Stimulated activated CD4-positive, alpha-beta T cell treated with anti-CD3 and anti-CD28 coated beads, Interleukin-12 subunit alpha, Interleukin-12 subunit beta, amount 100 ng/mL, for 4 hours (primary cell): ENCODE measurements around the gene IPO11.

Experiments
- DNase-seq: peaks from one replicate; pipeline ENCODE4 v3.0.0-alpha.2; 2020

IPO11 gene

GRCh38 chr5:62412549-62413329 lies at the start of gene IPO11:
Gene IPO11, plus strand, starts transcription at chr5:62412763. Its CDS starts 24,517 bp downstream, at chr5:62437280.
- peak; percentile 97 for DNase-seq

DNA sequence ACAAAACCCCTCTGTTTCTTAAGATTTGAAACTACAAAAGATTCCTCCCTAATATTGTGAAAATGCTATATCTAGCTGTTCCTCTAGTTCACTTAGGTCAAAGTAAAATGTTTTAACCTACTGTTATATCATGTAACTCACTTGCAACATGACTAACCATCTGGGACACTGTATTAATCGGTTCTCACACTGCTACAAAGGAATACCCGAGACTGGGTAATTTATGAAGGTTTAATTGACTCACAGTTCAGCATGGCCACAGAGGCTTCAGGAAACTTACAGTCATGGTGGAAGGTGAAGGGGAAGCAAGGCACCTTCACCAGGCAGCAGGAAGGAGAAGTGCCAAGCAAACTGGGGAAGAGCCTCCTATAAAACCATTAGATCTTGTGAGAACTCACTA lies 43.5 kb upstream of the IPO11 start:
- no peak for DNase-seq

DNA sequence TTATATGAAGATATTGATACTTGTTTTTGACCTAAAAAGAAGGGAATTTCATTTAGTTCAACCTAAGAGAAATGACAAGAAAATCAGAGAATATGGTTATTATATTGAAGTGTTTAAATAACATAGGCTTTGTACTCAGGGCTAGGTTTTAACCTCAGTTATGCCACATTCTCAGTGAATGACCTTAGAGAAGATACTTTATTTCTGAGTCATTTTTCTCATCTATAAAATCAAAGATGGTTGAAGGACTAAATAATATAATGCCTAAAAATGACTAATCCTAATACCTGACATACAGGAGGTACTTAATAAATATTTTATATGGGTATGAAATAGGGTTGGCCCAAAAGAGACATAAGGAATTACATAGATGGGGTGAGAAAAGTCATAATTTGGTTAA lies 41.2 kb upstream of the IPO11 start:
- DNase-seq, result no peak

GRCh38 chr5:62372600-62372999 lies 40.0 kb upstream of the IPO11 start:
- no peak for DNase-seq

GRCh38 chr5:62373382-62373781 lies 39.2 kb upstream of the IPO11 start:
- no peak for DNase-seq

GRCh38 chr5:62374090-62374489 lies 38.5 kb upstream of the IPO11 start:
- DNase-seq, result no peak

DNA sequence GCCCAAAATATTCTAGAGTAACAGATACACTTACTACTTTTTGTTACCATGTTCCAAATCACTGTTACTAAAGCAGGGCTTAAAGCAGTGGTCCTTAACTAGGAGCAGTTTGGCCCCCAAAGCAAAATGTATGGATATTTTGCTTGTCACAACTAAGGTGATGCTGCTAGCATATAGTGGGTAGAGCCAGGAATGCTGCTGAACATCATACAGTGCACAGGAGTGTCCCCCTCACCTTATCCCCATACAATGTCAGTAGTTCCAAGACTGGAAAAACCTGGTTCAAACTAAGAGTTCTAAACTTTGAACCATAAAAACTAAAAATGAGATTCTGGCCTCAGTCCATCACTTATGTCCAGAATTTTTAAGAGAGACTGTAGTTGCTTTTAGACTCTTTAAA lies 36.9 kb upstream of the IPO11 start:
- DNase-seq, result no peak

DNA sequence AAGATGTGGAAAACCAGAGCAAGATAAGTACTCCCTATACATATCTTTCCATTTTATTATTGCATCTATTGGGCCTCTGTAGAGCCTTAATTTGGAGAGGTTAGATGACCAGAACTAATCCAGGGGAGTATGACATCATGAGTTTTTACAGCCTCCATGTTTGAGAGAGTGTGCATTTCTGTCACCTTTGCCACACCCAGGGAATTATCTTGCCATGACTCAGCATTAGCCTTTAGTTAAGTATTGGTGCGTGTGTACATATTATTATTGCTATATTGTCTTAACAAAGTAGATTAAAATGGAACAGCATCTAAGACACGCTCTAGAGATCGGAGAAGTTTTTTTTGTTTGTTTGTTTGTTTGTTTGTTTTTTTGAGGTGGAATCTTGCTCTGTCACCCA lies 36.5 kb upstream of the IPO11 start:
- no peak for DNase-seq

DNA sequence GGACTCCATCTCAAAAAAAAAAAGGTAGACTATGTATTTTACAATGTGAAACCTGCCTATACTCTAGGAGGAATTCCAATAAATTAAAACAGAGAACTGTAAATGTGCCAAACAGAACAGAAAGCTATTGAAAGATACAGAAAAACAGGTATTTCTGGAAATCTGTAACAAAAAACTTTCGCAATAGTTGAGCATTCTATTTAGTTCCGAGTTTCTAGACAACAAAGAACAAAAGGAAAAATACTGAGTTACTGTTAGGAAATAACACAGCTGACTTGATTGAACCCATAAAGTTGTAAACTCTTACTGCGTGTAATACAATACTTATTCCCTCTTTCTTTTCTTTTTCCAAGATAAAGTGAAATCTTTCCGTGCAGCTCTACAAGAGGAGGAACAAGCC lies 27.4 kb upstream of the IPO11 start:
- no peak for DNase-seq

DNA sequence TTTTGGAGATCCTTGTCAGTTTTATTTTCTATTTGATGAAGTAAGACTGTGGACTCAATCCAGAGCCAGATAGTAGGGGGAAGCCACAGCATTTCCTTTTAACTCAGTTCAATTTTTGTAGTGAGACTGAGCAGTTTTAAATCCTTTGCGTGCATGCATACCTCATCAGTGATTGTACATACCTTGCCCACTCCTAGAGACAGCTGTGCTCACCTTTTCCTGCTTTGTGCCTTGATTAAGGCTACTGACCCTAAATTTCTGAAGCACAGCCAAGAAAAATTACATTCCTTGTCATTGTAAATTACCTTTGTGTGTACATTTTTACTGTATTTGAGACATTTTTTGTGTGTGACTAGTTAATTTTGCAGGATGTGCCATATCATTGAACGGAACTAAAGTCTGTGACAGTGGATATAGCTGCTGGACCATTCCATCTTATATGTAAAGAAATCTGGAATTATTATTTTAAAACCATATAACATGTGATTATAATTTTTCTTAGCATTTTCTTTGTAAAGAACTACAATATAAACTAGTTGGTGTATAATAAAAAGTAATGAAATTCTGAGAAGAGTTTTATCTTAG lies 26.7 kb upstream of the IPO11 start:
- no peak for DNase-seq

DNA sequence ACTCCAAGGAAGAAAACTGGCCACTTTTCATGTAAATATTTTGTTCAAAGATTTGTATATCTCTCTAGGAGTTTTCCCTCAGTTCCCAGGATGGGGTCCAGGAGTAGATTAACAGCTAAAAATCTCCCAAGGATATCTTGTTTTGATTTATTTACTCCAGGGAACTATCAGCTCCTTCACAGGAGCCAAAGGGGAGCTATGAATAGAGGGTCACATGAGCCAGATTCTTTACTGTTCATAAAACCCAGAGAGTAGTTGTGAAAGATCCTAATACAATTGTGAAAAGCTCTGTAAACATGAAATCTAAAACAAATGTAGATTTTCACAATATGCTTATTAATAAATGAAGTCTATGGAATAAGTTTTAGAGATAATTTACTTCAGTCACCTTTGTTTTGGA lies 25.7 kb upstream of the IPO11 start:
- no peak for DNase-seq

DNA sequence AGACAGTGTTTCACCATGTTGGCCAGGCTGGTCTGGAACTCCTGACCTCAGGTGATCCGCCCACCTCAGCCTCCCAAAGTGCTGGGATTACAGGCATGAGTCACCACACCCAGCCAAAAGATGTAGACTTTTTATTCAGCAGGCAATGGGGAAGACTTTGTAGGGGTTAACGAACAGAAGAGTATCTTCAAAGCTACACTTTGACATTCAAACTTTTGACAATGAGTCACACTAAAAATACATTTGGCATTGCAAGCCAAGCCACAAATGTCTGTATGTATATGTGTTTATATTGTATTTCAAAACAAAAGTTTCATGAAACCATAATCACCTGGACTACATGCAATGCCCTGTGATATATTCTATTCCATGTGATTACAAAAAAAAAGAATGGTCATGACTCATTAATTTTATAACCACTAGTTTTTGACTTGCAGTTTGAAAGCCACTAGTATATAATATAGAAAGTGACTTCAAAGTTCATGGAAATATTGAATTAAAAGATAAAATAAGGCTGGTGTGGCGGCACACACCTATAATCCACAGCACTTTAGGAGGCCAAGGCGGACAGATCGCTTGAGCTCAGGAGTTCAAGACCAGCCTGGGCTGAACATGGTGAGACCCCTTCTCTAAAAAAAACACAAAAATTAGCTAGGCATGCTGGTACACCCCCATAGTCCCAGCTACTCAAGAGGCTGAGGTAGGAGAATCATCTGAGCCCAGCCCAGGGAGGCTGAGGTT lies 17.2 kb upstream of the IPO11 start:
- DNase-seq, result no peak

- DNase-seq, result peak; percentile 86
Measured at GRCh38 chr5:62403411-62404250, 8.9 kb upstream of the IPO11 start, which contains the start of gene DIMT1. Gene DIMT1, minus strand, starts transcription at chr5:62403905. Its CDS starts 133 bp downstream, at chr5:62403772.

DNA sequence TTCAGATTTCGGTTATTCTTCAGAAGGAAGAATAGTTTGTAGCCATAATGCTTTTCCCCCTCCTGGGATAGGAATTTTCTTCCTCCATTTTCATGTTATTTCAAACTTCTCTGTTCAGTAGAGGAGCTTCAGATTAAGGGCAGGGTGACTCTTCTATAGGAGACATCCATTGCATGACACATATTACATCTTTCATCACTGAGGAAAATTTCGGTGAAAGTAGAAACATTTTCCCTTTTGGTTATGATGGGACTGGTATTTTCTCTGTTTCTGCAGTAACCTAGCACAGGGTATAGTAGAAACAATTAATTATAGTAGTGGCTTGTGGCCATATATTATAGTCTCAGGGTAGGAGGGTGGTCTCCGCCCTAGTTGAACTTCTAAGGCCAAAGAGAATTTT lies 1.1 kb downstream of the IPO11 start:
- no peak for DNase-seq

GRCh38 chr5:62418462-62419076 lies 6.0 kb downstream of the IPO11 start:
- no peak for DNase-seq

DNA sequence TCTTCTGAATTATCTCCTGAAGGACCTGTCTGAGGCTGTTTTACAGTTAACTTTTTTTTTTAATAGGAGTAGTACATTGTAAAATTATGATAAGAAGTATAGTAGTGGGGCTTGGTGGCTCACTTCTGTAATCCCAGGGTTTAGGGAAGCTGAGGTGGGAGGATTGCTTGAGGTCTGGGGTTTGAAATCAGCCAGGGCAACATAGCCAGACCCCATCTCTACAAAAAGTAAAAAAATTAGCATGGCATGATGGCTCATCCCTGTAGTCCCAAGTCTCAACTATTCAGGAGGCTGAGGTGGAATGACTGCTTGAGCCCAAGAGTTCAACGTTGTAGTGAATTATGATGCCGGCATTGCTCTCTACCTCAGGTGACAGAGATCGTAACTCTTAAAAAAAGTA lies 7.0 kb downstream of the IPO11 start:
- no peak for DNase-seq

GRCh38 chr5:62421414-62421813 lies 8.9 kb downstream of the IPO11 start:
- no peak for DNase-seq

DNA sequence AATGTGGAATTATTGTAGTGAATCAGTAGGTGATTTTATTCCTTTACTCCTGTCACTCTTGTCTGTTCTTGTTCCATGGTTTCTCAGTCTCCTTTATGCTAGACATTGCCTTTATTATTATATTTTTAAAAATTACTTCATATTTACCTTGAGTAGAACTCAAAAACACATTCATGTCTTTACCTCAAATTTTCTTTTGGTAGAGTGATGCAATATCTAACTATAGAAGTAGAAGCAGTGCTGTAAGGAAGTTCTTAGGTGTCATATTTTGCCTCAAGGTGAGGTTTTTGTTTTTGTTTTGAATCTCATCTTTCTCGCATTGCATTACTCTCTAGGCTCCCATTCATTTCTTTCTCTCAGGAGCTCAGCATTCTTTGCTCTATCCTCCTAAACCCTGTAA lies 12.2 kb downstream of the IPO11 start:
- DNase-seq, result no peak

- DNase-seq, result no peak
Measured at GRCh38 chr5:62431735-62432620, 19.4 kb downstream of the IPO11 start.

- no peak for DNase-seq
Measured at GRCh38 chr5:62432621-62433064, 20.1 kb downstream of the IPO11 start.

DNA sequence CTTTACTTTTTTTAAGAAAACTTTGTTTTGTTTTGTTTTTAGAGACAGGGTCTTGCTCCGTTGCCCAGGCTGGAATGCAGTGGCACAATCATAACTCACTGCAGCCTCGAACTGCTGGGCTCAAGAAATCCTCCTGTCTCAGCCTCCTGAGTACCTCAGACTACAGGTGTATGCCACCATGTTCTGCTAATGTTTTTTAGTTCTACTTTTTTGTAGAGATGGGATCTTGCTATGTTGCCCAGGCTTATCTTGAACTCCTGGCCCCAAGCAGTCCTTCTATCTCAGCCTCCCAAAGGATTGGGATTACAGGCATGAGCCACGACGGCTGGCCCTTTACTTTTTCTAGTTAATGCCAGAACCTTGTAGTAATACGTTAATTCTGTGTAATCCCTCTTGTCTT lies 36.0 kb downstream of the IPO11 start:
- no peak for DNase-seq
